Measurements from ENCODE around the gene LRRTM4. TPM values are rescaled to one million over a fixed set of nuclear protein-coding genes. Genes with fewer than 3 reads are reported as not detected.

Gene LRRTM4
- total and polyA plus RNA-seq, 8 donors = 0.15 to 1.3 (median 0.28) TPM; not detected in 1

GRCh38 chr2:77161009-77161408 lies 361.2 kb downstream of the LRRTM4 start:
- DNase-seq = no peak
- H3K9me3 ChIP-seq = no peaks in the 10 kb centered on the region
- H3K36me3 ChIP-seq = no peaks in the 10 kb centered on the region
- intact Hi-C loops (cut with DNase I) = no loop called here
- H3K27me3 ChIP-seq = no peaks in the 10 kb centered on the region
- no peak overlapping the region for H3K27ac ChIP-seq
- no peak for ATAC-seq
- no peak for TF ChIP-seq CTCF (IDR thresholded peaks at IDR 0.05)
- H3K4me3 ChIP-seq = no peak overlapping the region
- no peak for FAIRE-seq
- WGBS, 2 donors = 44 to 48% methylated on average over 5 of the region's 5 CpGs
- H3K4me1 ChIP-seq = no peaks in the 10 kb centered on the region

GRCh38 chr2:77156599-77156998 lies 365.6 kb downstream of the LRRTM4 start:
- Histone ChIP-seq H3K9me3 (no peaks in the 10 kb centered on the region), H3K27me3 (no peaks in the 10 kb centered on the region), H3K27ac (no peak overlapping the region), H3K4me3 (no peak overlapping the region), H3K4me1 (no peaks in the 10 kb centered on the region), H3K36me3 (no peaks in the 10 kb centered on the region)
- ATAC-seq = no peak
- no peak for TF ChIP-seq CTCF (IDR thresholded peaks at IDR 0.05)
- no peak for DNase-seq
- intact Hi-C loops (cut with DNase I) = no loop called here
- FAIRE-seq = no peak
- 82 to 84% methylated on average over 3 of the region's 3 CpGs for WGBS, 2 donors

GRCh38 chr2:77155511-77155910 lies 366.7 kb downstream of the LRRTM4 start:
- Histone ChIP-seq H3K9me3 (no peaks in the 10 kb centered on the region), H3K27me3 (no peaks in the 10 kb centered on the region), H3K4me1 (no peaks in the 10 kb centered on the region), H3K4me3 (no peak overlapping the region), H3K27ac (no peak overlapping the region), H3K36me3 (no peaks in the 10 kb centered on the region)
- no peak for TF ChIP-seq CTCF (IDR thresholded peaks at IDR 0.05)
- no peak for DNase-seq
- 82 to 94% methylated on average over 1 of the region's 1 CpG for WGBS, 2 donors
- FAIRE-seq = no peak
- ATAC-seq = no peak
- intact Hi-C loops (cut with DNase I) = no loop called here

GRCh38 chr2:77149565-77149964 lies 372.6 kb downstream of the LRRTM4 start:
- no peak for FAIRE-seq
- no peak for DNase-seq
- intact Hi-C loops (cut with DNase I) = no loop called here
- H3K4me1 ChIP-seq = no peaks in the 10 kb centered on the region
- no peak overlapping the region for H3K27ac ChIP-seq
- no peaks in the 10 kb centered on the region for H3K9me3 ChIP-seq
- no peak for TF ChIP-seq CTCF (IDR thresholded peaks at IDR 0.05)
- no peaks in the 10 kb centered on the region for H3K36me3 ChIP-seq
- no peak overlapping the region for H3K4me3 ChIP-seq
- 76 to 93% methylated on average over 1 of the region's 1 CpG for WGBS, 2 donors
- ATAC-seq = no peak
- no peaks in the 10 kb centered on the region for H3K27me3 ChIP-seq

- no peaks in the 10 kb centered on the region for H3K4me1 ChIP-seq
- no peak overlapping the region for H3K4me3 ChIP-seq
- DNase-seq = no peak
- TF ChIP-seq CTCF (IDR thresholded peaks at IDR 0.05) = no peak
- no peaks in the 10 kb centered on the region for H3K27me3 ChIP-seq
- ATAC-seq = no peak
- no peaks in the 10 kb centered on the region for H3K36me3 ChIP-seq
- no peak for FAIRE-seq
- no peak overlapping the region for H3K27ac ChIP-seq
- intact Hi-C loops (cut with DNase I) = no loop called here
- H3K9me3 ChIP-seq = no peaks in the 10 kb centered on the region
- 52 to 65% methylated on average over 2 of the region's 2 CpGs for WGBS, 2 donors
These were observed 375.0 kb downstream of the LRRTM4 start for GRCh38 chr2:77147153-77147552.

Measured in pancreas (tissue), 10 donors.